SK-N-SH (cell line): ENCODE results near the gene UNC79. TPM values are rescaled to one million over a fixed set of nuclear protein-coding genes. Genes with fewer than 3 reads are reported as not detected.

Experiments used
- CTCF ChIA-PET: fragments of 300-600, 350-600 bp; formaldehyde crosslinking; extraction: SDS; loops from one replicate; lab custom pipeline; 2021; lab: Yijun Ruan, JAX
- POLR2A ChIA-PET: fragments of 350-600 bp; sonication (Branson Sonifier 250); formaldehyde crosslinking; extraction: SDS; loops from one replicate; lab custom pipeline; 2020; ENCODE audit warnings: antibody characterized with exemption, inconsistent platforms; lab: Yijun Ruan, JAX
- DNase-seq: peaks from one replicate; pipeline ENCODE4 v3.0.0; 2012
- H2AFZ ChIP-seq: fragments of 200-600 bp; sonication (generic); 2 replicates; pipeline ENCODE4 v1.8.1; 2016; ENCODE audit warnings: antibody characterized with exemption, mild to moderate bottlenecking, low read depth
- H3F3A ChIP-seq: fragments of 200-600 bp; sonication (generic); replicated peaks from 2 replicates; pipeline ENCODE3; 2016; ENCODE audit warnings: antibody characterized with exemption, mild to moderate bottlenecking; ENCODE audit not compliant: insufficient read depth
- H3K27ac ChIP-seq, 2 experiments: fragments of 200-500 bp in 1 of 2; fragments of 200-600 bp in 1 of 2; sonication (Bioruptor generic) in 1 of 2; sonication (generic), shearing (Covaris generic) in 1 of 2; 2 replicates each; pipeline versions ENCODE4 v1.5.1 to v1.6.1; 2014 to 2016; ENCODE audit warnings: low read depth in 2 of 2, inconsistent platforms in 1 of 2, low read length in 1 of 2, mild to moderate bottlenecking in 1 of 2, mixed read lengths in 1 of 2
- H3K27me3 ChIP-seq: fragments of 200-600 bp; sonication (generic), shearing (Covaris generic); 2 replicates; pipeline ENCODE4 v1.6.1; 2016; ENCODE audit warnings: mixed run types; ENCODE audit not compliant: insufficient read depth
- H3K36me3 ChIP-seq, 2 experiments: fragments of 200-500 bp in 1 of 2; fragments of 200-600 bp in 1 of 2; sonication (Bioruptor generic) in 1 of 2; sonication (generic) in 1 of 2; replicated peaks in 1 of 2; 2 replicates each; pipeline versions ENCODE3 to v1.5.1; 2014 to 2016; ENCODE audit warnings: low read length in 1 of 2, mild to moderate bottlenecking in 1 of 2; ENCODE audit not compliant: insufficient read depth in 2 of 2, control insufficient read depth in 1 of 2
- H3K4me1 ChIP-seq, 2 experiments: fragments of 200-500 bp in 1 of 2; fragments of 200-600 bp in 1 of 2; sonication (Bioruptor generic) in 1 of 2; sonication (generic), shearing (Covaris generic) in 1 of 2; 2 replicates each; pipeline versions ENCODE4 v1.5.1 to v1.6.1; 2014 to 2016; ENCODE audit warnings: low read depth in 1 of 2, low read length in 1 of 2, mixed run types in 1 of 2; ENCODE audit not compliant: insufficient read depth in 2 of 2, control insufficient read depth in 1 of 2
- H3K4me2 ChIP-seq: fragments of 200-600 bp; sonication (generic), shearing (Covaris generic); 2 replicates; pipeline ENCODE4 v1.6.1; 2017; ENCODE audit warnings: mixed run types
- H3K4me3 ChIP-seq, 2 experiments: fragments of 200-500 bp in 1 of 2; fragments of 200-600 bp in 1 of 2; sonication (Bioruptor generic) in 1 of 2; sonication (generic), shearing (Covaris generic) in 1 of 2; 2 replicates each; pipeline versions ENCODE4 v1.5.1 to v1.8.1; 2014 to 2016; ENCODE audit warnings: low read depth in 2 of 2, inconsistent platforms in 1 of 2, low read length in 1 of 2, mild to moderate bottlenecking in 1 of 2, mixed read lengths in 1 of 2, moderate library complexity in 1 of 2
- H3K79me2 ChIP-seq: fragments of 200-600 bp; sonication (generic); 2 replicates; pipeline ENCODE4 v1.8.1; 2017; ENCODE audit warnings: mild to moderate bottlenecking; ENCODE audit not compliant: insufficient read depth
- H3K9ac ChIP-seq: fragments of 200-600 bp; sonication (generic); 2 replicates; pipeline ENCODE4 v1.6.1; 2017; ENCODE audit warnings: mixed run types
- H3K9me2 ChIP-seq: fragments of 200-600 bp; sonication (generic); 2 replicates; pipeline ENCODE4 v1.6.1; 2017; ENCODE audit warnings: mixed run types
- H3K9me3 ChIP-seq: fragments of 200-600 bp; sonication (generic); 2 replicates; pipeline ENCODE4 v1.6.1; 2017; ENCODE audit warnings: mixed run types, mild to moderate bottlenecking, moderate library complexity
- H4K20me1 ChIP-seq: fragments of 200-600 bp; sonication (generic); 2 replicates; pipeline ENCODE4 v1.6.1; 2017; ENCODE audit warnings: mild to moderate bottlenecking, mixed run types; ENCODE audit not compliant: insufficient read depth
- FOXJ3 ChIP-seq: sonication (generic); formaldehyde crosslinking; IDR thresholded peaks from 2 replicates; pipeline ENCODE4 v1.5.1; 2020; ENCODE audit warnings: mild to moderate bottlenecking, missing genetic modification reagents
- GABPA ChIP-seq: IDR thresholded peaks from 2 replicates; pipeline ENCODE4 v1.4.0; 2012; ENCODE audit warnings: low read depth, mild to moderate bottlenecking
- MEF2A ChIP-seq: IDR thresholded peaks from 2 replicates; pipeline ENCODE4 v1.4.0; 2012; ENCODE audit warnings: low read depth, borderline replicate concordance
- NFIC ChIP-seq: IDR thresholded peaks from 2 replicates; pipeline ENCODE4 v1.4.0; 2012; ENCODE audit warnings: borderline replicate concordance
- NRF1 ChIP-seq: IDR thresholded peaks from 2 replicates; pipeline ENCODE4 v1.6.1; 2012; ENCODE audit warnings: low read depth, mild to moderate bottlenecking, low read length
- PBX3 ChIP-seq: IDR thresholded peaks from 2 replicates; pipeline ENCODE4; 2012
- RAD21 ChIP-seq: IDR thresholded peaks from 2 replicates; pipeline ENCODE4 v1.6.1; 2012; ENCODE audit warnings: mild to moderate bottlenecking, low read length
- RCOR1 ChIP-seq: fragments of 150-350 bp; IDR thresholded peaks from 2 replicates; pipeline ENCODE4 v1.6.1; 2017; ENCODE audit warnings: antibody characterized with exemption, low read length
- REST ChIP-seq: IDR thresholded peaks from 2 replicates; pipeline ENCODE4 v1.6.1; 2012; ENCODE audit warnings: mild to moderate bottlenecking, low read depth, low read length, moderate library complexity
- RFX5 ChIP-seq: IDR thresholded peaks from 2 replicates; pipeline ENCODE4 v1.6.1; 2012; ENCODE audit warnings: mild to moderate bottlenecking, improper control_type of control experiment, low read length
- SIN3A ChIP-seq: IDR thresholded peaks from 2 replicates; pipeline ENCODE4 v1.6.1; 2012; ENCODE audit warnings: low read depth, mild to moderate bottlenecking, low read length, moderate library complexity, borderline replicate concordance
- YY1 ChIP-seq: IDR thresholded peaks from 2 replicates; pipeline ENCODE4 v1.4.0; 2012; ENCODE audit warnings: low read depth, mild to moderate bottlenecking
- ZBTB33 ChIP-seq: IDR thresholded peaks from 2 replicates; pipeline ENCODE4 v1.4.0; 2012; ENCODE audit warnings: low read depth, borderline replicate concordance
- WGBS: methylation state at CpG from one replicate; pipeline ENCODE4 v1.1.6; 2017; ENCODE audit warnings: low lambda C conversion rate; 5-methylcytosine and 5-hydroxymethylcytosine counted together
- polyA plus RNA-seq, 3 experiments: library from polyadenylated mRNA; depleted of rRNA; stranded (reverse); fragments of >200 nt; gene quantifications; 2 replicates each; pipeline ENCODE4 v1.2.3, GENCODE V29; 2012

UNC79 gene
- polyA plus RNA-seq, 1 of the 3 experiments (the other 2 are of a cell fraction): 0.10 TPM

GRCh38 chr14:93396456-93396855 is 34.3 kb upstream of the UNC79 start:
- no peak for DNase-seq
- Histone ChIP-seq H3K79me2 (no peaks in the 10 kb centered on the region), H3K36me3 (no peaks in the 10 kb centered on the region), H3K4me2 (no peak overlapping the region), H3K27ac (no peak overlapping the region), H3K9me3 (no peaks in the 10 kb centered on the region), H4K20me1 (no peaks in the 10 kb centered on the region), H2AFZ (no peak overlapping the region), H3K9ac (no peak overlapping the region), H3F3A (no peaks in the 10 kb centered on the region), H3K4me1 (no peaks in the 10 kb centered on the region), H3K9me2 (no peaks in the 10 kb centered on the region), H3K27me3 (no peaks in the 10 kb centered on the region), H3K4me3 (no peak overlapping the region)
- ChIA-PET CTCF (no interaction called here), POLR2A (no interaction called here)
- 42% methylated on average over 1 of the region's 1 CpG for WGBS
- TF ChIP-seq MEF2A (no peak), YY1 (no peak), NRF1 (no peak), GABPA (no peak), PBX3 (no peak), RFX5 (no peak), REST (no peak), NFIC (no peak), SIN3A (no peak), ZBTB33 (no peak), RCOR1 (no peak), FOXJ3 (CRISPR knock-in tag) (no peak), RAD21 (no peak)
